Upper lobe of right lung (tissue), 1 donor: ENCODE data around the gene PPM1E. TPM values are rescaled to one million over a fixed set of nuclear protein-coding genes. Genes with fewer than 3 reads are reported as not detected.
"Not testable (repeated sequence)": the region's sequence is repeated elsewhere in the genome, so short reads cannot be mapped to it uniquely, and the experiment has no call there.

Source experiments
- ATAC-seq: fragments of 200-7000 bp; cut with Tn5 transposase; one replicate; pipeline ENCODE4 v1.9.1; 2020; ENCODE audit warnings: mild to moderate bottlenecking, moderate library complexity
- DNase-seq: peaks from one replicate; pipeline ENCODE4 v3.0.0-alpha.2; 2020
- H3K27ac ChIP-seq: fragments of 200-600 bp; one replicate; pipeline ENCODE4 v1.8.0; 2022
- H3K27me3 ChIP-seq: fragments of 200-600 bp; one replicate; pipeline ENCODE4 v1.8.0; 2022; ENCODE audit warnings: mild to moderate bottlenecking
- H3K36me3 ChIP-seq: fragments of 200-600 bp; one replicate; pipeline ENCODE4 v1.8.0; 2022
- H3K4me1 ChIP-seq: fragments of 200-600 bp; one replicate; pipeline ENCODE4 v1.8.0; 2022
- H3K4me3 ChIP-seq: fragments of 200-600 bp; one replicate; pipeline ENCODE4 v1.8.0; 2022; ENCODE audit warnings: mild to moderate bottlenecking
- H3K9me3 ChIP-seq: fragments of 200-600 bp; one replicate; pipeline ENCODE4 v1.8.0; 2022
- CTCF ChIP-seq: fragments of 200-600 bp; IDR thresholded peaks from one replicate; pipeline ENCODE4 v1.8.0; 2022; ENCODE audit warnings: antibody characterized with exemption
- intact Hi-C: fragments of 100-400 bp; cut with DNase I; formaldehyde crosslinking; loops from one replicate; pipeline ENCODE4 v1.11.0; 2022
- total RNA-seq: library from RNA; stranded (reverse); fragmentation: NEBNext Ultra II Directional; extraction: Animal tissue kit (Norgen Biotek cat#: 25700); gene quantifications from one replicate; pipeline ENCODE4 v1.2.1, GENCODE V29; 2021
- donor health status: DM: no; HTN: yes; CAD: no; lungs with severe emphysema.

The PPM1E gene
- total RNA-seq, 1 donor from 2014 or later: not detected

- no peaks in the 10 kb centered on the region for H3K9me3 ChIP-seq
- no peaks in the 10 kb centered on the region for H3K27me3 ChIP-seq
- no peak overlapping the region for H3K27ac ChIP-seq
- no peaks in the 10 kb centered on the region for H3K36me3 ChIP-seq
- H3K4me3 ChIP-seq: no peak overlapping the region
- ATAC-seq (no peak), DNase-seq (no peak)
- H3K4me1 ChIP-seq: no peaks in the 10 kb centered on the region
- intact Hi-C loops: no loop called here
- no peak for TF ChIP-seq CTCF
Observed at GRCh38 chr17:58747674-58748073, 8.0 kb upstream of the PPM1E start.

GRCh38 chr17:58749627-58750026, 6.0 kb upstream of the PPM1E start:
- H3K4me3 ChIP-seq, H3K27me3 ChIP-seq, ATAC-seq, DNase-seq, H3K36me3 ChIP-seq, H3K27ac ChIP-seq, H3K4me1 ChIP-seq, intact Hi-C loops, H3K9me3 ChIP-seq: not testable (repeated sequence)

GRCh38 chr17:58753026-58753425, 2.6 kb upstream of the PPM1E start:
- Histone ChIP-seq H3K27me3 (peaks cover 34% of the 10 kb centered on the region), H3K4me1 (peaks cover 17% of the 10 kb centered on the region), H3K9me3 (no peaks in the 10 kb centered on the region), H3K27ac (no peak overlapping the region), H3K4me3 (no peak overlapping the region), H3K36me3 (no peaks in the 10 kb centered on the region)
- ATAC-seq: no peak
- DNase-seq: no peak
- TF ChIP-seq CTCF: no peak
- intact Hi-C loops: no loop called here

- Histone ChIP-seq H3K27me3 (peaks cover 56% of the 10 kb centered on the region), H3K4me3 (peak overlapping the region; percentile 52), H3K4me1 (peaks cover 17% of the 10 kb centered on the region), H3K27ac (no peak overlapping the region), H3K36me3 (no peaks in the 10 kb centered on the region), H3K9me3 (no peaks in the 10 kb centered on the region)
- DNase-seq: no peak
- intact Hi-C loops: no loop called here
- no peak for ATAC-seq
- no peak for TF ChIP-seq CTCF
Observed at GRCh38 chr17:58755269-58755576, 431 bp upstream of the PPM1E start.

- no peak overlapping the region for H3K27ac ChIP-seq
- no peaks in the 10 kb centered on the region for H3K9me3 ChIP-seq
- peak overlapping the region; percentile 52 for H3K4me3 ChIP-seq
- peaks cover 66% of the 10 kb centered on the region for H3K27me3 ChIP-seq
- DNase-seq (no peak), ATAC-seq (peak; percentile 61)
- TF ChIP-seq CTCF: no peak
- intact Hi-C loops: no loop called here
- peaks cover 17% of the 10 kb centered on the region for H3K4me1 ChIP-seq
- no peaks in the 10 kb centered on the region for H3K36me3 ChIP-seq
Observed at GRCh38 chr17:58756246-58757161, 850 bp downstream of the PPM1E start.

GRCh38 chr17:58757162-58757613, 1.5 kb downstream of the PPM1E start:
- no peak for ATAC-seq
- no peak for TF ChIP-seq CTCF
- intact Hi-C loops: no loop called here
- no peak for DNase-seq
- Histone ChIP-seq H3K4me3 (no peak overlapping the region), H3K27ac (no peak overlapping the region), H3K4me1 (peaks cover 17% of the 10 kb centered on the region), H3K9me3 (no peaks in the 10 kb centered on the region), H3K36me3 (no peaks in the 10 kb centered on the region), H3K27me3 (peaks cover 66% of the 10 kb centered on the region)
